GM12878 (cell line): Measurements from ENCODE around the gene TMEM52. TPM values are rescaled to one million over a fixed set of nuclear protein-coding genes. Genes with fewer than 3 reads are reported as not detected.
A peak's percentile ranks its signal among the peaks of the same experiment; 100 is the strongest.

ENCODE experiments used
- CEBPB ChIP-seq, 2 experiments: fragments of 150-350 bp in 1 of 2; IDR thresholded peaks; 2 replicates each; pipeline ENCODE4 v1.6.1; 2012 to 2014; ENCODE audit warnings: low read depth in 2 of 2, low read length in 2 of 2, borderline replicate concordance in 1 of 2, inconsistent platforms in 1 of 2
- E2F8 ChIP-seq: fragments of 450-650 bp; IDR thresholded peaks from 2 replicates; pipeline ENCODE4 v1.6.1; 2018; ENCODE audit warnings: mild to moderate bottlenecking, low read depth, moderate library complexity; ENCODE audit not compliant: partially characterized antibody
- E4F1 ChIP-seq: fragments of 450-650 bp; IDR thresholded peaks from 2 replicates; pipeline ENCODE4 v1.6.1; 2018; ENCODE audit warnings: borderline replicate concordance, mild to moderate bottlenecking; ENCODE audit not compliant: partially characterized antibody
- GATAD2B ChIP-seq: fragments of 450-650 bp; conservative IDR thresholded peaks from 2 replicates; pipeline ENCODE4 v1.6.1; 2017; ENCODE audit warnings: low read depth, mild to moderate bottlenecking, moderate library complexity
- NBN ChIP-seq: fragments of 450-650 bp; IDR thresholded peaks from 2 replicates; pipeline ENCODE4 v1.6.1; 2016
- POLR2A ChIP-seq: IDR thresholded peaks from 2 replicates; pipeline ENCODE4 v1.6.1; 2011; ENCODE audit warnings: low read depth, mild to moderate bottlenecking, low read length
- POLR2AphosphoS2 ChIP-seq: IDR thresholded peaks from 2 replicates; pipeline ENCODE4 v1.6.1; 2011; ENCODE audit warnings: low read depth, mild to moderate bottlenecking, low read length, improper control_type of control experiment, moderate library complexity
- PRDM15 ChIP-seq: fragments of 450-650 bp; formaldehyde crosslinking; IDR thresholded peaks from 2 replicates; pipeline ENCODE4 v1.4.0; 2020; ENCODE audit warnings: mild to moderate bottlenecking, moderate library complexity
- REST ChIP-seq: IDR thresholded peaks from 2 replicates; pipeline ENCODE4 v1.6.1; 2012; ENCODE audit warnings: mild to moderate bottlenecking, low read depth, low read length
- SUZ12 ChIP-seq: fragments of 200-600 bp; sonication (generic); IDR thresholded peaks from one replicate; pipeline ENCODE4 v1.6.1; 2018; ENCODE audit warnings: antibody characterized with exemption, mild to moderate bottlenecking; ENCODE audit not compliant: unreplicated experiment
- USF1 ChIP-seq: IDR thresholded peaks from 2 replicates; pipeline ENCODE4 v1.6.1; 2011; ENCODE audit warnings: borderline replicate concordance, low read depth, mild to moderate bottlenecking, moderate library complexity, mixed read lengths, low read length; ENCODE audit not compliant: insufficient read depth; ENCODE audit errors: extremely low read length
- ZNF207 ChIP-seq: fragments of 450-650 bp; IDR thresholded peaks from 2 replicates; pipeline ENCODE4 v1.6.1; 2014; ENCODE audit warnings: antibody characterized with exemption, mild to moderate bottlenecking, borderline replicate concordance
- ZNF384 ChIP-seq: IDR thresholded peaks from 2 replicates; pipeline ENCODE4 v1.6.1; 2012; ENCODE audit warnings: low read depth, mild to moderate bottlenecking, low read length, improper control_type of control experiment, borderline replicate concordance
- polyA plus RNA-seq, 11 experiments: library from polyadenylated mRNA; depleted of rRNA in 4 of 11; unstranded in 6 of 11; stranded (reverse) in 5 of 11; fragments of >200 nt; fragmentation: Nextera tagmentation in 4 of 11; fragmentation: Illumina TruSeq in 1 of 11; extraction: Ambion mirVana in 4 of 11; extraction: Trizol in 1 of 11; gene quantifications; 1 replicate in 1 of 11; 2 replicates in 10 of 11; pipeline versions ENCODE4 v1.2.1 to v1.2.3, GENCODE V29; 2011 to 2016; ENCODE audit warnings: inconsistent platforms in 2 of 11, missing spikeins in 2 of 11, low read depth in 1 of 11
- total RNA-seq, 4 experiments: library from RNA; depleted of rRNA in 3 of 4; stranded (reverse); fragments of >200 nt in 3 of 4; fragmentation: Illumina TruSeq in 1 of 4; extraction: Trizol in 1 of 4; gene quantifications; 2 replicates each; pipeline versions ENCODE4 v1.2.1 to v1.2.3, GENCODE V29; 2013 to 2021

The TMEM52 gene
- total and polyA plus RNA-seq, 10 of the 15 experiments (the other 5 are each of a cell fraction or from before 2014, with no cell fraction given), result 0.17 to 0.33 (median 0.24) TPM; not detected in 7

GRCh38 chr1:1890506-1891348 lies 28.4 kb downstream of the TMEM52 start, which contains the start of gene GNB1 (continued):
- TF ChIP-seq REST (peak; percentile 13; the same call in 1 of the 2 replicates), POLR2AphosphoS2 (peak; percentile 73), NBN (no peak), SUZ12 (no peak), ZNF207 (peak; percentile 40; the same call in 1 of the 2 replicates), CEBPB (IDR thresholded peaks at IDR 0.05; ENCODE audit: borderline replicate concordance in 1 of 2, low read depth in 2 of 2, low read length in 2 of 2) (no peak), ZNF384 (no peak), E4F1 (no peak), POLR2A (0 out of 2 replicates have a peak, but pooled peaks have one; percentile 38), GATAD2B (peak; percentile 58), USF1 (no peak), E2F8 (no peak), PRDM15 (no peak)
